GM21390 (cell line): ENCODE measurements around the gene MAPKAP1.

Source experiments
- ATAC-seq: cut with Tn5 transposase; IDR thresholded peaks from one replicate; pipeline ENCODE4 v1.9.1; 2021; ENCODE audit not compliant: unreplicated experiment

MAPKAP1 gene

DNA sequence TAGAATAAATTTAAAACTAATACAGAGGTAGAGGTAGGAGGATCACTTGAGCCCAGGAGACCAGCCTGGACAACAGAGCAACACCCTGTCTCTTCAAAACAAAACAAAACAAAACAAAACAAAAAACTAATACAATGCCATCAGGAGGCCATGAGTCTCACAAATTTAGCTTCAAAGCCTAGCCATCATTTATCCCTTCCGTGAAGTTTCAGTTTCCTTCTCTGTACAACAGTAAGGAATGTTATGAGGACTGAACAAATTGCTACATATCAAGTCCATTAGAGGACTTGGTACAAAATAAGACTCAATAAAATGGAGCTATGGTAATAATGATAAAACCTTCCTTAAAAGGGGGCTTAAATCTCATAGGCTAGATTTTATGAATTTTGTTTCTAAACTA lies 60.8 kb downstream of the MAPKAP1 start:
- no peak for ATAC-seq

DNA sequence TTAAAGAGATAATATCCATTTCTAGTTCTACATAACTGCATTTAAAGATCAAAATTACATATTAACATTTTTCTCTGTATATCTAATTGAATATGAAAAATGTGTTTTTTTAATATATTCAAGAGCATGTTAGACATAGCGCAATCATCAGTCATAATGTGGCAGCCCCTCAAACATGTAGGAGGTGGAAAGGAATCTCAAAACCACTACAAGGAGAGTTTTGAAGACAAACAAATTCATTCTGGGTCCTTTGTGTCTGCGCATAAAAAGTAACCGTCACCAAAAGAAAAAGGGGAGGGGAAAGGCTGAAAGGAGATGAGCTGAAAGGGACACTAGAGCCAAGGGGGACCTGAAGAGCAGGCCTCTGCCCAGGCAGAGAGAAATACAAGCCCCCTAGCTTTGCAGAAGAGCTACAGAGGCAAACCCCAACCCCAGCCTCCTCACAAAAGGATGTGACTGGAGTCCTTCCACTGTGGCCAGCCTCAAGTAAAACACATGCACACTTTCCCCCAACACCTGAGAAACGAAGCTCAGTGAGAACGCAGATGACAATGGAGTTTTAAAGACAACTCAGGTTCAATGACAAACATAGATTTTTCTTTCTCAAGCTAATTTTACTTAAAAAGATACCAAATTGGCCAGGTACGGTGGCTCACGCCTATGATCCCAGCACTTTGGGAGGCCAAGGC lies 62.0 kb downstream of the MAPKAP1 start:
- no peak for ATAC-seq

DNA sequence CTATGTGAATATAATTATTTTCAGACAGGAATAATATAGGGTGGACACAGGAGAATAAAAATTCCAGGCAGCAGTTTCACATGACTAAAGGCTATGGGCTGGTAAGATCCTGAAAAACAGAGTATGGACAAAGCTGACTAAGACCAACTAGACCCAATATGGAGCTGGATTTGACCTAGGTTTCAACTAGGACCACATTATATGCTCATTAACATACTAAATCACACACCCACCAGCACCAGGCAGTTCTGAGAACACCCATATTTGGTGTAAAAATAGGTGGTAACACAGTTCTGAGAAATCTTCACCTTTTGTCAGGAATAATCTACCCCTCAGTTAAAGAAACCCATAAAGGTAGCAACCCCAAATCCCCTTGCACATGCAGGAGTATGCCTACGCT lies 64.7 kb downstream of the MAPKAP1 start:
- ATAC-seq: no peak

DNA sequence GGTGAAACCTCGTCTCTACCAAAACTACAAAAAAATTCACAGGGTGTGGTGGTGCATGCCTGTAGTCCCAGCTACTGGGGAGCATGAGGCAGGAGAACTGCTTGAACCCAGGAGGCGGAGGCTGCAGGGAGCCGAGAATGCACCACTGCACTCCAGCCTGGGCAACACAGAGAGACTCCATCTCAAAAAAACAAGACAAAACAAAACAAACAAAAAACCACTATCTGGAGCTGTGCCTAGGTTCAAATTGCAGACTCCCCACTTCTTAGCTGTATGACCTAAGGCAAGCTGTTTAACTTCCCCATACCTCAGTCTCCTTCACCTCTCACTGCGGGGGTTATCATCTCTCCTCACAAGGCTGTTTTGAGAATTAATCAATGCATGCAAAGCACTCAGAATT lies 68.0 kb downstream of the MAPKAP1 start:
- no peak for ATAC-seq

DNA sequence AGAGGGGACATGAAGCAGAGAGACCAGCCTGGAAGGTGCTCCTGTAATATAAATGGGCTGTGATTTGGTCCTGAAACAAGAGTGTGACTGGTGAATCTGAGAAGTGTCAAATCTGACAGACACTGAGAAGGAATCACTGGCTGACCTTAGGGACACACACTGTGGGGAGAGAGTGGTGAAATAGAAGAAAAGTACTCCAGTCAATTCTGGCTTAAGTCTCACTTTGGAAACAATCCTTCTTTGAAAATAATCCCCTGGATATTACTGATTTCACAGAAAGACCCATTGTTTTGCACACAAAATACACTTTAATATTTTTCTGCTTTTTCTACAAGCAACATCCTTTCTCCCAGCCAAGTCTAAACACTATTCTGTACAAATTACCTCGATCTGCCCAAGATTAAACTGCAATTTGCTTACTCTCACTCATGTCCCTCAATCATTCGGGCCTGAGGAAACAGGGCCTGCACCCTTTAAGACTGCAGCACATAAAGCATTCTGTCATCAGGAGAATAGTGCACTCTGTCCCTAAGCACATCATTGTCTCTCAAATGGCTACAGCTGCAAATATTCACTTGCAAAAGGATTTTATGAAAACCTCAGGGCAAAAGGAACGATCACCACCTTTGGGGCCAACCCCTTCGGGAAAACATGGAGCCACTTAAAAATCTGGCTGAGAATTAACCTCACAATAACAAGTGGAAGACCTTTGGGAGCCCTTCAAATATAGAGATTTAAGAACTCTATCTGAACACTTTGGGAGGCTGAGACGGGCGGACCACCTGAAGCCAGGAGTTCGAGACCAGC lies 68.6 kb downstream of the MAPKAP1 start:
- no peak for ATAC-seq

DNA sequence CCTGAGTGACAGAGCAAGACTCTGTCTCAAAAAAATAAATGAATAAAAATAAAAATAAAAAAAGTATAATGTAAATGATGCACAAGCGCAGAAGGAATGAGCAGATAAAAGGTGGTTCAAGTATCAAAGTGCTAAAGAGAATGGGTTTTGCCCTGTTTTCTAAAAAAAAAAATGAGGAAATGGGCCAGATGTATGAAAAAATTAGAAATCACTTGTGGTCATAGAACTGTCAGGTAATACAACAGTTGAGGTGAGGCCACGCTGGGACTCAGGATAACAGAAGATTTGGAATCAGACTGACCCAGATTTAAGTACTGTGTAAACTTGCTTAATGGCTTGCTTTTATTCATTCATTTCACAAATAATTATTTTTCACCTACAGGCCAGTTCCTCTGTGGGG lies 69.8 kb downstream of the MAPKAP1 start:
- ATAC-seq: no peak

DNA sequence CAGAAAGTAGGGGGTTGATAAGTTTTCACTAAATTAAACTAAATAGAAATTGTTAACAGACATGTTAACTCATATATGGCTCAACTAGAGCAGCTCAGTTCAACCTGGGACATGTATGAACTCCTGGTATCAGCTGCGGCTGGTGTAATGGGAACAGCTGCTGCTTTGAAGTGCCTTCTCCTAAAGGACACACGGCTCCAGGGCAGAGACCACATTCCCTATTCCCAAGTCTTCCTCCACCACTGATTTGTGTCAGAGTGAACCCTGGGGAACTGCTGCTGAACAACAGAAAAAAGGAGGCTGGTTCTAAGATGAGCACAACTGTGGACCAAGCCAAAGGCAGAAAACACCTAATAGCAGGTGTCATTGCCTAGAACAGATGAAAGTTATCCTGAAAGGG lies 71.1 kb downstream of the MAPKAP1 start:
- no peak for ATAC-seq

DNA sequence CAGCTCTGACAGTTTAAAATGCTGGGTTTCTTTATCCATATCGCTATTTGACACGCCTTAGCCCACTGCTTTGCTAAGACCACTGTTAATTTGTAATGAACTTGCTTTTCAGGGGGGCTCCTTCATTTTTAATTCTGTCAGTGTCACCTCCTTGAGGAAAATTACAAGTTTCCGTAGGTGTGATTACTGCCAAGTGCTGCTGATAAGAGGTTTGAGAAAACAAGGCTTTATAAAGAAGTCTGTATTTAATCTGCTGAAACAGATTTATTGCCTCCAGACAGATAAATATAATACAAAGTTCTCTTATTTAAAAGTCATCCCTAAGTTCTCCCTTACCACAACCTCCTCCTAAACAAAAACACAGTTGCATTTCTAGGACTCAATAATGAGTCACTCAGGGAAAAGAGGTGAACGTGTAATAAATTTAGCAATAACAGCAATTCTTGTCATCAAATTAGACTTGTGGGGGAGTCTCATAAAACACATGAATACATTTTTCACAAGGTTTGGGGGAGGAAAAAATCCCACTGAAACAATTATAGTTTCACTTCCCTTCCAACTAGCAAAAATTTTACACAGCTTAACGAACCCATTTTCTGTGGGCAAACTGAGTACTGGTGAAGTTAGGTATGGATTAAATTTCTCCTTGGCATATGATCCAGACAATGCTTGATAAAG lies 72.8 kb downstream of the MAPKAP1 start:
- ATAC-seq: no peak

DNA sequence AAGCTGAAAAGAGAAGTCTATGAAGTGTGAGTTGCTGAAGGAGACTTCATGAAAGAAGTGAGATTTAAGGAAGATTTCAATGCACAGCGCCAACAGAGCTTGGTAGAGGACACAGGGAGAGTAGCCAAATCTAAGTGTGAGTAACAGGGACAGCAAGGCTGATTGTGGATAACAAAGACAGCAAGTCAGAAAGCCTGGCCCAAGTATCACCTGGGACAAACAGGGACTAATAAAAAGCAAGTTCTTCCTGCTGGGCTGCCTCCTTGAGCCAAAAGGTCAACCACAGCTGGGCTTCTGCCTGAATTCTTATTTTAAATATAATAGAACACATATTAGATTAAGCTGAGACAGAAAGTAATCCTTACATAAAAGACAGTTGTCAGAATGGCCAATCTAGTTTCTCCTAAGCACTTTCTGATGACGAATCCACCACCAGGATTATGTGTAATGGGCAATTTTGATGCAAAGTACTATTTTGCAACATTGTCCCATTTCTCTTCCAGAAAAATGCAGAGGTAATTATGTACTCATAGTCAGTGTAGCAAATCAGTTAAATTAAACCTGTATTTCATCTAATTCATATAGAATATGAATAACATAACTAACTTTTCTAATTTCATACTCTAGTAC lies 73.8 kb downstream of the MAPKAP1 start:
- ATAC-seq: no peak

DNA sequence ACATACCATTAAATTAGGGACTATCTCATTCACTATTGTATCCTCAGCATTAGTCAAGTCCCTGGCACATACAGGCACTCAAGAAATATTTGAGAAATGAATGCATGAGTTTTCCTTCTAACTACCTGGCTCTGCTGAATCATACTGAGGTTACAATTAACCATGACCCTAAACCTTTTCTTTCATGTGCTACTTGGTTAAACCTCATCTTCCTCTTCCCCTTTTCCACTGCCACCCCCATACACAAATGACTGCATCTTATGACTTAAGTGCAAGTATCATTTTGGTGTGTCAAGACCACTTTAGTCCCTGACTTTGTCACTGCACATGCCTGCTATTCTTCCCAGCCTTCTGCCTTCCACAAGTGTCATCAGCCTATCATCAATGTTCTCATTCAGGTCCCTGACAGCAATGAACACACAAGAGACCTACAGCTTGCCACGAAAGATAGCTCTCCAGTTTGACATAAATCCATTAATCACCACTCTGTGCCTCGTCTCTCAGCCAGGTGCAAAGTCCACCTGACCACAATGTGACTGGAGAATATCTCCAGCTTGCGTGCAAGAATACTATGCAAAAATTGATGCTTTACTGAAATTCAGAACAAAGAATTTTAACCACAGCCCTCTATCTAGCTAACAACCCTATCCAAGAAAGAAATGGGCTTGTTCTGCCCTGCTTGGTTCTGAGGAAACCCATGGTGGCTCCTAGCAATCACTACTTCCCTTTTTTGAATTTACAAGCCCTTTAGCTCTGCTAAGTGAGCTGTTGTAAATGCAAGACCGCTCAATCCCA lies 74.5 kb downstream of the MAPKAP1 start:
- ATAC-seq: peak; percentile 46

DNA sequence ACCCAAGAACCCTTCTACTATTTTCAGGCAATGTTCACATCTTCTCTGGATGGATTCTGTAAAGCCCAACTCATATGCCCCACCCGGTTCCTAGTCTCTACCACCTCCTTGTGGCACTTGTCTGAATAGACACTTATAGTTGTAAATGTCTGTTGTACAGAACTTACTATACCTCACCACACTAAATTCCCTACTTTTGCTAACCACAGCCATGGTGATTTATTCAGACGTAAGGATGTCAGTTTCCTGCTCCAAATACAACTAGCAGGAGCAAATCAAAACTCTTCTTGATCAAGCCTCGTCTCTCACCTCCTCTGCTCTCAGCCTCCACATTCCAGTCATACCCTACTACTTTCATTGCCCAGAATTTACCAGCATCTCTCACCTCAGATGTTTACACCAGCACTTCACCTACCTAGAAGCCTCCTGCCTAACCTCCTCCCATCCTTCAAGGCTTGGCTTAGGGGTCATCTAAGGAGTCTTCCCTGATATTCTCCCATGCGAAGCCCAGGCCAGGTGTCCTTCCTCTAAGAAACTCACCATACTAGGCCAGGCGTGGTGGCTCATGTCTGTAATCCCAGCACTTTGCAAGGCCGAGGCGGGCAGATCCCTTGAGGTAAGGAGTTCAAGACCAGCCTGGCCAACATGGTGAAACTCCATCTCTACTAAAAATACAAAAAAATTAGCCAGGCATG lies 75.5 kb downstream of the MAPKAP1 start:
- ATAC-seq: no peak

DNA sequence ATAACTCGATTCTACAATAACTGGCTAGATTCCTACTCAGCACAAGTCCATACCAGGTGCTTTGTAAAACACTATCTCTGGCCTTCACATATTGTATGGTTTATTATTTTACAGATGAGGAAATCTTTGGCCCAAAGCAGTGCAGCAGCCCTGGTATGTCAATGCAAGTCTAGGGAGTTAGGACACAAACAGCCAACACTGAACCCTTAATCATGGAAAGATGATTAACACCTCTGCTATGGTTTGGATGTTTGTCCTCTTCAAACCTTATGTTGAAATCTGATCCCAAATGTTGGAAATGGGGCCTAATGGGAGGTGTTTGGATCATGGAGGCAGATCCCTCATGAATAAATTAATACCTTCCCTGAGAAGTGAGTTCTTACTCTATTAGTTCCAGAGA lies 76.6 kb downstream of the MAPKAP1 start:
- no peak for ATAC-seq

DNA sequence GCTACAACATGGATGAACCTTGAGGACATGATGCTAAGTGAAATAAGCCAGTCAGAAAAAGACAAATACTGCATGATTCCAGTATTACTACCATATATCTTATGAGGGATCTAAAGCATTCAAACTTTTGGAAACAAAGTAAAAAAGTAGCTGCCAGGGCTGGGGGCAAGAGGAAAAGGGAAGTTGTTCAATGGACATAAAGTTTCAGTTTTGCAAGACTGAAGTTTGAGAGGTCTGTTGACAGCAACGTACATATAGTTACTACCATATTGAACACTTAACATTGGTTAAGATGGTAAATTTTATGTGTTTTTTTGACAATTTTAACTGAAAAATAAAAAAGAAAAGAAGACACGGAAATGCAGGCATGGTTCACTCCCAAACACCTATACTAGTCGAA lies 77.6 kb downstream of the MAPKAP1 start:
- no peak for ATAC-seq

DNA sequence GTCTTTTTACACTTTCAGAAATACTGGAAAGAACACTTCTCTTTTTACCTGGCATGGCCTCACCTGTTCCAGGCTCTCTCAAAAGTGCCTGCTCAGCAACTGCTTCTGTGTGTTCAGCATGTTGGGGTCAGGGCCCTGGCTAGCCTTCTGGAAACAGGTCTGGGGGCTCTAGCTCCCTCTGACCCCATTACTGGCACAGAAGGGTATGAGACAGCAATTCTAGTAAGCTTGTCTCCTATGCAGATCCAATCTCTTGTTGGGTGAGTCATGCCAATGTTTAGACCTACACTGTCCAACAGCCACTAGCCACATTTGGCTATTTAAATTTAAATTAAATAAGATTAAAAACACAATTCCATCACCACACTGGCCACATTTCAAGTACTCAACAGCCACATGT lies 80.8 kb downstream of the MAPKAP1 start:
- ATAC-seq: no peak

DNA sequence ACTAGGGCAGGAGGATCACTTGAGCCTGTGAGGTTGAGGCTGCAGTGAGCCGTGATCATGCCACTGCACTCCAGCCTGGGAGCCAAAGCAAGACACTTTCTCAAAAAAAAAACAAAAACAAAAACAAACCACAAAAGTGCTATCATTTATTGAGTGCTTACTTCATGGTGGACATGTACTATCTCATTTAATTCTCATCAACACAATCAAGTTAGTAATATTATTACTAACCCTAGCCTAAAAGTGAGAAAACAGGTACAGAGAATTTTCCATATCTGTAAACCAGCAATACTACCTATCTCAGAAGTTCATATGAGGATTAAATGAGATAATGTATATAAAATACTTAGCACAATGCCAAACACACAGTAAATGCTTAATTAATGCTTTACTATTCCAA lies 85.8 kb downstream of the MAPKAP1 start:
- ATAC-seq: no peak

DNA sequence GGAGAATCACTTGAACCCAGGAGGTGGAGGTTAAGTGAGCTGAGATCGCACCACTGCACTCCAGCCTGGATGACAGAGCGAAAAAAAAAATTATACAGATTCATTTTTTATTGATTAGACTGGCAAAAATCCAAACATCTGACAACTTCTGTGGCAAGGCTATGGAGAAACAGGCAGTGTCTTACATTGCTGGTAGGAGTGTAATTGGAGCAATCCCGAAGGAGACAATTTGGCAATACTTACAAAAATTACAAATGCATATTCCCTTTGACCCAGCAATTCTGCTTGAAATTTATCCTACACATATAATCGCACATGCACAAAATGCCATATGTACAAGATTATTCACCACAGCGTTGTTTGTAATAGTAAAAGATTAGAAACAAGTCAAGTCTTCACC lies 86.8 kb downstream of the MAPKAP1 start:
- no peak for ATAC-seq

DNA sequence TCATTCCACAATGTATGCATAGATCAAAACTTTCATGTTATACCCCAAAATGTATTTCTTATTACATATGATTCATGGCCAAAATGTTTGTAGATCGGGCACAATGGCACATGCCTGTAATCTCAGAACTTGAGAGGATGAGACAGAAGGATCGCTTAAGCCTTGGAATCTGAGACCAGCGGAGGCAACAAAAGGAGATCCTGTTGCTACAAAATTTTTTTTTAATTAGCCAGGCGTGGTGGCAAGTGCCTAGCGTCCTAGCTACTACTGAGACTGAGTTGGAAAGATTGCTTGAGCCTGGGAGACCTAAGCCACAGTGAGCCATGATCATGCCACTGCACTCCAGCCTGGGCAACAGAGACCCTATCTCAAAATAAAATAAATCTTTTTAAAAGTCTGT lies 89.9 kb downstream of the MAPKAP1 start:
- ATAC-seq: no peak

DNA sequence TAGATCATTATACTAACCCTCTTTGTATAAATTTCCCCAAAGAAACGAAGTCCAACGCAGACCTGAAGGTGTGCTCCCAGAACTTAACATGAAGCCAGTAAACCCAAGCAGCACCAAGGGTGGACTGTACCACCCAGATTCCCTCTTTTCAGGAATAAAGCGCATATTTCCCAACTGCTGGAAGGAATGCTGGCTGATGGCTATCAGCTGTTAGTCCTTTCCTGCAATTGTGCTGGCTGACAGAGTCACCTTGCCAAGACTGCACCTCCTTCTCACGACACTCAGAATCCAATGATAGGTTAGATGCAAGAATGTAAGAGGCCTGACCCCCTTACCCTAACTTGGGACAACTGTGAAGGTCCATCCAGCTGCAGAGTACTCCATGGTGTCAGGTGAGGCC lies 93.9 kb downstream of the MAPKAP1 start:
- ATAC-seq: no peak

DNA sequence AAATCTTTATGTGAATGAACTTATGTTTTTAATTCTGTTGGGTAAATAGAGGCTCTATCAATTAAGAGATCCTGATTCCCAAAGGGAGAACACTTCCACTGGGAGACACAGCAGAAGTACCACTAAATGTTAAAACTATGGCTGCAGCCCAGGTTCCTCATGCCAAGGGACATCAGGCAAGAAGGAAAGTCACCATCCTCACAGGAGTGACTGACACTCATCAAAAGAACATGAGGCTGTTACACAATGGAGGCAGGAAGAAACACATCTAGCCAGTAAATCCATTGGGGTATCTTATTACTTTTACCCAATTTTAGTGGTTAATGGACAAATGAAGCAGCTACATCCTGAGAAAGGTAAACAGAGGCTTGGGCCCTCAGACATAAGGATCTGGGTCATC lies 94.4 kb downstream of the MAPKAP1 start:
- no peak for ATAC-seq

DNA sequence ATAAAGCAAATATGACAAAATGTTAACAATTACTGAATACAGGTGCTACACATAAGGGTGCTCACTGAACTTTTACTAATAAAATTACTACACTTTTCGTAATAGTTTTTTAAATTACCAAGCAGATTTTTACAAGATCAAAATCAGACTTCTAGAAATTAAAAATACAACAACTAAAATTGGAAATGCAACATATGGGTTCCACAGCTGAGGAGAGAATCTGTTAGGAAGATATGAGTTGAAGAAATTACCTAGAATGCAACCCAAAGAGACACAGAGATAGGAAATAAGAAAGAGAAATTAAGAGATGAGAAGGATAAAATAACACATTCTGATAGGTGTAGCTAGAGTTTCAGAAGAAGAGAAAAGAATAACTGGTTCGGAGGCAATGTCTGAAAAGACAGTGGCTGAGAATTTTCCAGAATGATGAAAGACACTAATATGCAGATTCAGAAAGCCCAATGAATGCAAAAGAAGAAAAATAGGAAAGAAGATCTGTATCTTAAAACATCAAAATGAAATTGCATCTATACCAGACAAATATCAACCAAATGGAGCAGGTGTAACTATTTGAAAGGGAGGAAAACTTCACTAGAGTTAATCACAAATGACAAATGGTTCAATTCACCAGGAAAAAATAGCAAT lies 95.8 kb downstream of the MAPKAP1 start:
- no peak for ATAC-seq
